NT2/D1 (cell line): ENCODE measurements around the gene SLC25A33.
"Not testable (repeated sequence)": the region's sequence is repeated elsewhere in the genome, so short reads cannot be mapped to it uniquely, and the experiment has no call there.

Experiments used
- DNase-seq: peaks from one replicate; pipeline ENCODE4 v3.0.0-alpha.2; 2011; ENCODE audit warnings: low read depth, low spot score
- H3K27me3 ChIP-seq: 2 replicates; pipeline ENCODE4 v1.6.0; 2011; ENCODE audit warnings: mild to moderate bottlenecking; ENCODE audit not compliant: insufficient read length, insufficient read depth
- H3K36me3 ChIP-seq: 2 replicates; pipeline ENCODE4 v1.6.1; 2011; ENCODE audit warnings: mild to moderate bottlenecking, low read length, mixed read lengths; ENCODE audit not compliant: insufficient read depth, insufficient read length
- H3K4me1 ChIP-seq: 2 replicates; pipeline ENCODE4 v1.5.1; 2011; ENCODE audit not compliant: insufficient read depth, insufficient read length
- H3K4me3 ChIP-seq: 2 replicates; pipeline ENCODE4 v1.5.1; 2011; ENCODE audit warnings: low read depth; ENCODE audit not compliant: insufficient read length
- H3K9ac ChIP-seq: 2 replicates; pipeline ENCODE4 v1.6.0; 2011; ENCODE audit warnings: low read depth; ENCODE audit not compliant: insufficient read length
- H3K9me3 ChIP-seq: 2 replicates; pipeline ENCODE4 v1.5.1; 2011; ENCODE audit warnings: mild to moderate bottlenecking, low read length; ENCODE audit not compliant: insufficient read depth
- SUZ12 ChIP-seq: IDR thresholded peaks from 2 replicates; pipeline ENCODE4 v1.6.1; 2011; ENCODE audit not compliant: insufficient read length, insufficient read depth; ENCODE audit errors: extremely low read depth
- YY1 ChIP-seq: IDR thresholded peaks from 2 replicates; pipeline ENCODE4 v1.6.1; 2011; ENCODE audit not compliant: insufficient read length, insufficient read depth
- ZNF274 ChIP-seq: IDR thresholded peaks from 2 replicates; pipeline ENCODE4 v1.6.1; 2011; ENCODE audit warnings: mild to moderate bottlenecking, low read depth, low read length

Gene SLC25A33

GRCh38 chr1:9557624-9558023, 18.4 kb downstream of the SLC25A33 start:
- no peaks in the 10 kb centered on the region for H3K4me1 ChIP-seq

DNA sequence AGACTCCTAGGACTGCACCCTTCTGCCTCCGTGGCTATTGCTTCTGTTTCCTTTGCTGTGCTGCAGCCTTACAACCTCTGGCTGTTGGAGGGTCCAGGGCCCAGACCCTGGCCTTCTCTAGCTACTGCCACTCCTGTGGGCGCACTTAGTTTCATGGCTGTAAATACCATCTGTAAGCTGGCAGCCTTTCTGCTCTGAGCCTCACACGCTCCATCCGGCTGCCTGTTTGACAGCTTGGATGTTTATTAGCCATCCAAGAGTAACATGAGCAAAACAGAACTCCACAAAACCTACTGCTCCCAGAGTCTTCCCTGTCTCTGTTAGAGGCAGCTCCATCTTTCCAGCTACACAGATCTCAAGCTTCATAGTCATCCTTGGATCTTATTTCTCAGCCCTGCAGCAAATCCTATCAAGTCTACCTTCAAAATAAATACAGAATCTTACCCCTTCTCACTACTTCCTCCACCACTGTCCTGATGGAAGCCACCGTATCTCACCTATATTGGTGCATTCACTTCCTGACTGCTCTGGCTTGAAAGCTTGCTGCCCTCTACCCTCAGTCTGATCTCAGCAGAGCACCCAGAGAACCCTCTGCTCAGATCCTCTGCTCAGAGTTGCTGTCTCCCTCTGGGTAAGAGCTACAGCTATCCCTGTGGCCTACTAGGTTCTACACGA, 19.1 kb downstream of the SLC25A33 start:
- H3K9ac ChIP-seq: no peak overlapping the region
- DNase-seq: no peak
- H3K27me3 ChIP-seq: peaks cover 4% of the 10 kb centered on the region
- H3K4me3 ChIP-seq: no peak overlapping the region
- TF ChIP-seq SUZ12 (no peak), YY1 (no peak), ZNF274 (no peak)
- H3K36me3 ChIP-seq: peaks cover 43% of the 10 kb centered on the region
- H3K4me1 ChIP-seq: no peaks in the 10 kb centered on the region
- no peaks in the 10 kb centered on the region for H3K9me3 ChIP-seq

More at GRCh38 chr1:9557624-9558023, 18.4 kb downstream of the SLC25A33 start:
- H3K27me3 ChIP-seq: peaks cover 4% of the 10 kb centered on the region
- TF ChIP-seq SUZ12: no peak
- TF ChIP-seq ZNF274: no peak
- no peak for TF ChIP-seq YY1
- no peak for DNase-seq
- no peak overlapping the region for H3K9ac ChIP-seq
- no peak overlapping the region for H3K4me3 ChIP-seq
- H3K9me3 ChIP-seq: no peaks in the 10 kb centered on the region
- peaks cover 43% of the 10 kb centered on the region for H3K36me3 ChIP-seq

DNA sequence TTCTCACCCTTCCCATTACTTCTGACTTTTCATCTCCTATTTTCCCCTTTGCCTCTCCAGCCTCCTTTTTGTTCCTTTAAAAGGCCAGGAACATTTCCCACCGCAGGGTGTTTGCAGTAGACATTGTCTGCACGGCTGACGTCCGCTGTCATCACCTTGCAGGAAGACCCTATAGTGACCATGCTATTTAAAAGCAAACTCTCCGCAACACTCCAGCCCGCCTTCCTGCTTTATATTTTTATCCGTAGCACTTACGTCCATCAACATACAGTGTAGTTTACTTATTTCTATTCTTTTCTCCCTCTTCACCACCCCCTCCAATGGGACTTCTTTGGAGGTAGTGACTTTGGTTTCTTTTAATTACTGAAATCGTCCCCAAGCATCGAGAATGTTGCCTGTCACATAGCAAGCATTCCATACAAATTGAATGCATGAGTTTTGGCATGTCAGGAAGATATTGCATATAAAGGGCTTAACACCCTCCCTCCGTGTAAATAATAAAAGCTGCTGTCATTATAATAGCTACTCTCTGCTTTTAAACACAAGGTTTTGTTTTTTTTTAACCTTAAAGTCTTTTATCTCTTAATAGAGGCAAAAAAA, 19.8 kb downstream of the SLC25A33 start:
- Histone ChIP-seq H3K4me1 (no peaks in the 10 kb centered on the region), H3K4me3 (no peak overlapping the region), H3K9me3 (no peaks in the 10 kb centered on the region; the same call in 1 of the 2 replicates), H3K27me3 (peaks cover 4% of the 10 kb centered on the region), H3K9ac (no peak overlapping the region), H3K36me3 (peaks cover 38% of the 10 kb centered on the region)
- no peak for TF ChIP-seq ZNF274
- TF ChIP-seq SUZ12: no peak
- TF ChIP-seq YY1: no peak
- DNase-seq: no peak

- Histone ChIP-seq H3K9ac (no peak overlapping the region), H3K27me3 (peaks cover 4% of the 10 kb centered on the region), H3K9me3 (no peaks in the 10 kb centered on the region; the same call in 1 of the 2 replicates), H3K4me1 (no peaks in the 10 kb centered on the region), H3K4me3 (no peak overlapping the region), H3K36me3 (peaks cover 36% of the 10 kb centered on the region)
- TF ChIP-seq SUZ12 (no peak), YY1 (no peak)
- no peak for DNase-seq
Observed at GRCh38 chr1:9559673-9560072, 20.4 kb downstream of the SLC25A33 start.

DNA sequence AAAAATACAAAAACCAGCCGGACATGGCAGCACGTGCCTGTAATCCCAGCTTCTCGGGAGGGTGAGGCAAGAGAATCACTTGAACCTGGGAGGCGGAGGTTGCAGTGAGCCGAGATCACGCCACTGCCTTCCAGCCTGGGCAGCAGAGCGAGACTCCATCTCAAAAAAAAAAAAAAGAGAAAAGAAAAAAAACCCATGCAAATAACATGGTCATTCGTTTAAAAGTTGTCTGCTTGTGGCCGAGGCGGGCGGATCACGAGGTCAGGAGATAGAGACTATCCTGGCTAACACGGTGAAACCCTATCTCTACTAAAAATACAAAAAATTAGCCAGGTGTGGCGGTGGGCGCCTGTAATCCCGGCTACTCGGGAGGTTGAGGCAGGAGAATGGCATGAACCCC, 20.8 kb downstream of the SLC25A33 start:
- H3K4me1 ChIP-seq, H3K27me3 ChIP-seq, DNase-seq, H3K9ac ChIP-seq, H3K4me3 ChIP-seq, H3K9me3 ChIP-seq: not testable (repeated sequence)
- H3K36me3 ChIP-seq: peaks cover 34% of the 10 kb centered on the region

DNA sequence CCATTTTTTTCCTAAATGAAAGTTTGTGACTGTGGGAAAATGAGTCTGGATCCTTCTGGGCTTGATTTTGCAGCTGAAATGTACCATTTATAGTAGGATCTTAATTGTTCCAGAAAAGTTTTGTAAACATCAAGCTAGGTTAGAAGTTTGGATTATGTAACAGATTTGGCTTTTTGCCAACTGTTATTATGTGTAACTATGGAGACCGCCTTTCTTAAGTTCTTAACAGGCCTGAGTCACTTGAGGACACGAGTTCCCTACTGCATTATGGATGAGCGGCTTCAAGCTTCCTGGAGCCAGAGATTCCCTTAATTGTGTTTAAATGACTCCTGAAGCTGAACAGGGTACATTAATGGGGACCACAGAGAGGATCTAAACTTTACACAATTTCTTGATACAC, 22.2 kb downstream of the SLC25A33 start:
- H3K4me1 ChIP-seq: no peaks in the 10 kb centered on the region
- DNase-seq: no peak
- H3K9me3 ChIP-seq: no peaks in the 10 kb centered on the region; the same call in 1 of the 2 replicates
- H3K27me3 ChIP-seq: peaks cover 4% of the 10 kb centered on the region
- H3K4me3 ChIP-seq: no peak overlapping the region
- TF ChIP-seq SUZ12 (no peak), ZNF274 (no peak), YY1 (no peak)
- H3K36me3 ChIP-seq: peaks cover 25% of the 10 kb centered on the region
- H3K9ac ChIP-seq: no peak overlapping the region

DNA sequence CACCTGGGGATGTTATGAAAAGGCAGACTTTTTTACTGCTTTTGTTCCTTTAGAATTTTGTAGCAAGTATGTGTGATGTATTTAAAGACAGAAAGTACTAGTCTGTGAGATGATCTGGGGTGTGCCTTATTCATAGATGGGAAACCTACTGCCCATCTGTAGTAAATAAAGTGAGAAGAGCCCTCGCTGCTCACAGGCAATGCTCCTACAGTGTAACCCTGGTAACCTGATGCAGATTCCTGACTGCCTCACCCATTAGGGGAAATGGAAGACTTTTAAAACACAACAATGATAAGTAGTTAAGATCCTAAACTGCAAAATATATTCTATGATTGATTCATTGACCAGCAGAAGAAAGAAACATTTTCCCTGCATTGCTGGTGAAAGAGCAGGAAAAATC, 30.0 kb downstream of the SLC25A33 start:
- Histone ChIP-seq H3K9me3 (no peaks in the 10 kb centered on the region), H3K4me3 (no peak overlapping the region), H3K9ac (no peak overlapping the region), H3K4me1 (no peaks in the 10 kb centered on the region), H3K36me3 (peaks cover 27% of the 10 kb centered on the region), H3K27me3 (no peaks in the 10 kb centered on the region)
- no peak for DNase-seq
- TF ChIP-seq YY1 (no peak), ZNF274 (no peak), SUZ12 (no peak)

GRCh38 chr1:9570886-9571529, 31.7 kb downstream of the SLC25A33 start:
- H3K27me3 ChIP-seq, H3K9ac ChIP-seq, H3K4me3 ChIP-seq, H3K9me3 ChIP-seq, H3K4me1 ChIP-seq, DNase-seq: not testable (repeated sequence)
- H3K36me3 ChIP-seq: peaks cover 32% of the 10 kb centered on the region
